ENCODE results near the gene AK6. TPM values are rescaled to one million over a fixed set of nuclear protein-coding genes. Genes with fewer than 3 reads are reported as not detected.

AK6 gene
- polyA plus RNA-seq, 1 experiment: 92.4 TPM

DNA sequence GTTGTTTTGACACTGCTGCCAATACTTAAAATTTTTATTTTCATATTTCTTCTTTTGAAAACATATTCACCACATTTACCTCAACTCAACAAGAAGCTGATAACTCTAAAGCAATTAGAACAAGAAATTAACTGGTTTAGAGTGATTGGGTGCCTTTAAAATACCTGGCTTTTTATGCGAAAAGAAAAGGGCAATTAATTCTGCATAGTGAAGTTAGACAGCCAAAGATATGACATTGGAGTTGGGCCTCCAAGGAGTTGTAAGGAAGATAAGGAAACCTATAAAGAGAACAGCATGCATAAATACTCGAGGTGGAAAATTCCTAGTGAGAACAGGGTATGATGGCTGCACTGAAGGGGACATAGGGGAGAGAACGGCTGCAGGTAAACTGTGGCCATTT is 9.6 kb downstream of the AK6 start:
- Histone ChIP-seq H3K27ac (ENCODE audit: low read depth, low read length) (no peak overlapping the region), H3K27me3 (ENCODE audit: control insufficient read depth, insufficient read depth, low read length) (no peaks in the 10 kb centered on the region), H3K9me3 (ENCODE audit: control insufficient read depth, insufficient read depth, low read length) (no peaks in the 10 kb centered on the region), H3K4me3 (ENCODE audit: low read depth, low read length) (no peak overlapping the region)
- no peak for DNase-seq (ENCODE audit: low read depth, low spot score)
- POLR2A ChIA-PET: no interaction called here
- CTCF ChIA-PET: interaction anchor here (0.9 to 1.1 kb wide), 2 partner anchors 25 to 266 kb away, joined by 3 read pairs; no protein-coding TSS in a partner anchor
- TF ChIP-seq, protein P1, sequence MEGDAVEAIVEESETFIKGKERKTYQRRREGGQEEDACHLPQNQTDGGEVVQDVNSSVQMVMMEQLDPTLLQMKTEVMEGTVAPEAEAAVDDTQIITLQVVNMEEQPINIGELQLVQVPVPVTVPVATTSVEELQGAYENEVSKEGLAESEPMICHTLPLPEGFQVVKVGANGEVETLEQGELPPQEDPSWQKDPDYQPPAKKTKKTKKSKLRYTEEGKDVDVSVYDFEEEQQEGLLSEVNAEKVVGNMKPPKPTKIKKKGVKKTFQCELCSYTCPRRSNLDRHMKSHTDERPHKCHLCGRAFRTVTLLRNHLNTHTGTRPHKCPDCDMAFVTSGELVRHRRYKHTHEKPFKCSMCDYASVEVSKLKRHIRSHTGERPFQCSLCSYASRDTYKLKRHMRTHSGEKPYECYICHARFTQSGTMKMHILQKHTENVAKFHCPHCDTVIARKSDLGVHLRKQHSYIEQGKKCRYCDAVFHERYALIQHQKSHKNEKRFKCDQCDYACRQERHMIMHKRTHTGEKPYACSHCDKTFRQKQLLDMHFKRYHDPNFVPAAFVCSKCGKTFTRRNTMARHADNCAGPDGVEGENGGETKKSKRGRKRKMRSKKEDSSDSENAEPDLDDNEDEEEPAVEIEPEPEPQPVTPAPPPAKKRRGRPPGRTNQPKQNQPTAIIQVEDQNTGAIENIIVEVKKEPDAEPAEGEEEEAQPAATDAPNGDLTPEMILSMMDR (IDR thresholded peaks at IDR 0.05; ENCODE audit: low read depth, low read length): no peak

DNA sequence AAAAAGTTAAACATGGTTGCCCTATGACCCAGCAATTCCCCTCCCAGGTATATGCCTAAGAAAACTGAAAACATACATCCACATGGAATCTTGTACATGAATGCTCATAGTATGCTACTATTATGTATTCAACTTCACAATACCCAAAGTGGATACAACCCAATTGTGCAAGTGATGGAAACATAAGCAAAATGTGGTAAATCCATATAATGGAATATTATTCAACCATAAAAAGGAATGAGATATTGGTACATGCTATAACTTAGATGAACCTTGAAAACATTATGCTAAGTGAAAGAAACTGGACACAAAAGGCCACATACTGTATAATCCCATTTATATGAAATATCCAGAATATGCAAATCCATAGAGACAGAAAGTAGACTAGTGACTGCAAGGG is 18.7 kb downstream of the AK6 start:
- no peaks in the 10 kb centered on the region for H3K9me3 ChIP-seq (ENCODE audit: control insufficient read depth, insufficient read depth, low read length)
- TF ChIP-seq, protein P1 (IDR thresholded peaks at IDR 0.05; ENCODE audit: low read depth, low read length): no peak
- ChIA-PET POLR2A (no interaction called here), CTCF (no interaction called here)
- H3K4me3 ChIP-seq (ENCODE audit: low read depth, low read length): no peak overlapping the region
- H3K27me3 ChIP-seq (ENCODE audit: control insufficient read depth, insufficient read depth, low read length): no peaks in the 10 kb centered on the region
- no peak overlapping the region for H3K27ac ChIP-seq (ENCODE audit: low read depth, low read length)
- DNase-seq (ENCODE audit: low read depth, low spot score): no peak

DNA sequence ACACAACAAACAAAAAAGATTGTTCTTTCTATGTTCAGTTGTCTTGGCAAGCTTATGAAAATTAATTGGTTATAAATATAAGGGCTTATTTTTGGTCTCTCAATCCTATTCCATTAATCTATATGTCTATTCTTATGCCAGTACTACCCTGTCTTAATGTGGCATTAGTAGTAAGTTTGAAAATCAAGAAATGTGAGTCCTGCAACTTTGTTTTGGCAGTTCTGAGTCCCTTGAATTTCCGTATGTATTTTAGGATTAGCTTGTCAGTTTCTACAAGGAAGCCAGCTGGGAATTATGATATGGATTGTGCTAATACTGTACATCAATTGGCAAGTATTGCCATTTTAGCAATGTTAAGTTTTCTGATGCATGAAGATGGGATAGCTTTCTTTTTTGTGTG is 26.2 kb downstream of the AK6 start:
- ChIA-PET CTCF (interaction anchor here (1.5 to 1.8 kb wide), 2 partner anchors 8 to 250 kb away, joined by 8 to 23 read pairs; partner anchors contain the start of gene SLC30A5), POLR2A (no interaction called here)

DNA sequence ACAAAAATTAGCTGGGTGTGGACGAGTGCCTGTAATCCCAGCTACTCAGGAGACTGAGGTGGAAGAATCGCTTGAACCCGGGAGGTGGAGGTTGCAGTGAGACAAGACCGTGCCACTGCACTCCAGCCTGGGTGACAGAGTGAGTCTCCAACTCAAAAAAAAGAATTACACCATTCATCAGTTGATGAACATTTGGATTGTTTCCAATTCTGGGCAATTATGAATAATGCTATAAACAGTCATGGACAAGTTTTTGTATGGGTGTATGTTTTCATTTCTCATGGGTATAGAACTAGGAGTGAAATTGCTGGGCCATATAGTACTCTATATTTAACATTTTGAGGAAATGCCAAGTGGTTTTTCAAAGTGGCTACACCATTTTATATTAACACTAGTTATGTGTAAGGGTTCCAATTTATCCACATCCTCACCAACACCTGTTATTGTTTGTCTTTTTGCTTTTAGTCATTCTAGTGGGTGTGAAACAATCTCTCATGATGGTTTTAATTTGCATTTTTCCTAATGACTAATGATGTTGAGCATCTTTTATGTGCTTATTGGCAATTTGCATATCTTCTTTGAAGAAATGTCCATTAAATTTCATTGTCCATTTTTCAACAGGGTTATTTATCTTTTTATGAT is 27.7 kb downstream of the AK6 start:
- Histone ChIP-seq H3K27ac (ENCODE audit: low read depth, low read length) (no peak overlapping the region), H3K9me3 (ENCODE audit: control insufficient read depth, insufficient read depth, low read length) (no peaks in the 10 kb centered on the region), H3K4me3 (ENCODE audit: low read depth, low read length) (no peak overlapping the region), H3K27me3 (ENCODE audit: control insufficient read depth, insufficient read depth, low read length) (no peaks in the 10 kb centered on the region)
- DNase-seq (ENCODE audit: low read depth, low spot score): no peak
- POLR2A ChIA-PET: no interaction called here
- CTCF ChIA-PET: no interaction called here
- TF ChIP-seq, protein P1 (IDR thresholded peaks at IDR 0.05; ENCODE audit: low read depth, low read length): no peak

More for the DNA sequence above, 26.2 kb downstream of the AK6 start:
- TF ChIP-seq, protein P1 (IDR thresholded peaks at IDR 0.05; ENCODE audit: low read depth, low read length): no peak
- H3K4me3 ChIP-seq (ENCODE audit: low read depth, low read length): no peak overlapping the region
- DNase-seq (ENCODE audit: low read depth, low spot score): no peak
- no peaks in the 10 kb centered on the region for H3K27me3 ChIP-seq (ENCODE audit: control insufficient read depth, insufficient read depth, low read length)
- H3K9me3 ChIP-seq (ENCODE audit: control insufficient read depth, insufficient read depth, low read length): no peaks in the 10 kb centered on the region
- H3K27ac ChIP-seq (ENCODE audit: low read depth, low read length): no peak overlapping the region

DNA sequence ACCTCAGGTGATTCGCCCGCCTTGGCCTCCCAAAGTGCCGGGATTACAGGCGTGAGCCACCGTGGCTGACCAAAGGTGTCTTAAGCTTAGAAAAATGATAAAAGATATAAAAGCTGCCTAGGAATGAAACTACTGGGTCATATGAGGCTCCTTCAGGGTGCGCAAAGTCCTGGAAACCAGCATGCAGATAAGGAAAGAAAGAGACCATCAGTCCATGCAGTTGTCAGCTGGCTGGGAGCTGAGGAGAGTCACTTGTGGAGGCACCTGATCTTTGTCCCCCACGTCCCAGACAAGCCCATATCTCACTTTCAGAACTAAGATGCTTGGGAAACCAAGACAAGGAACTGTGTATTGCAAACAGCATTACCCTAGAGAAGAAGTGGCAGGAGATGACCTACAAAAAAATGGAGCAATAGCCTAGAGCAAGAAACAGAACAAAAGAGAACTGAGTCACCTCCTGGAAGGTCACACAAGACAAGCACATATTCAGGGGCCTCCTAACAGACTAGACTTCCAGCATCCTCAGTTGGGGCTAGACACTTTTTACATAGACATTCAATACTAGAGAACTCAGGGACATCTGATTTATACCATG is 33.9 kb downstream of the AK6 start:
- no peaks in the 10 kb centered on the region for H3K27me3 ChIP-seq (ENCODE audit: control insufficient read depth, insufficient read depth, low read length)
- ChIA-PET POLR2A (interaction anchor here (0.6 to 0.8 kb wide), 2 partner anchors 98 to 242 kb away, joined by 3 to 6 read pairs; partner anchors contain the start of gene SLC30A5), CTCF (interaction anchor here (0.6 to 4.8 kb wide), 25 partner anchors 8 to 292 kb away, joined by 3 to 58 read pairs (median 5); partner anchors contain the start of genes CDK7 and SLC30A5)
- no peak overlapping the region for H3K27ac ChIP-seq (ENCODE audit: low read depth, low read length)
- no peak for DNase-seq (ENCODE audit: low read depth, low spot score)
- H3K9me3 ChIP-seq (ENCODE audit: control insufficient read depth, insufficient read depth, low read length): no peaks in the 10 kb centered on the region; the same call in 1 of the 2 replicates
- TF ChIP-seq, protein P1 (IDR thresholded peaks at IDR 0.05; ENCODE audit: low read depth, low read length): no peak
- no peak overlapping the region for H3K4me3 ChIP-seq (ENCODE audit: low read depth, low read length)
